Transverse colon (tissue), 4 donors: Measurements from ENCODE around the gene STN1. TPM values are rescaled to one million over a fixed set of nuclear protein-coding genes. Genes with fewer than 3 reads are reported as not detected.

Experiments used
- DNase-seq: peaks from one replicate; pipeline ENCODE4 v3.0.0-alpha.2; 2019
- H3K27ac ChIP-seq, 4 donors: fragments of 200-600 bp; sonication (generic); 2 replicates each; pipeline ENCODE4 v1.5.1; 2016 to 2018; ENCODE audit warnings: inconsistent platforms in 4 of 4
- H3K27me3 ChIP-seq: fragments of 200-600 bp; sonication (generic); 2 replicates; pipeline ENCODE4 v1.5.1; 2017; ENCODE audit warnings: inconsistent platforms
- H3K36me3 ChIP-seq, 4 donors: fragments of 200-600 bp; sonication (generic); 2 replicates each; pipeline ENCODE4 v1.5.1; 2017 to 2019; ENCODE audit warnings: inconsistent platforms in 4 of 4
- H3K4me1 ChIP-seq, 4 donors: fragments of 200-600 bp; sonication (generic); 2 replicates each; pipeline ENCODE4 v1.5.1; 2017 to 2020; ENCODE audit warnings: inconsistent platforms in 4 of 4
- H3K4me3 ChIP-seq, 4 donors: fragments of 200-600 bp; sonication (generic); 1 replicate in 1 of 4; 2 replicates in 3 of 4; pipeline versions ENCODE4 v1.5.1 to v1.6.1; 2017 to 2019; ENCODE audit warnings: inconsistent platforms in 4 of 4
- H3K9me3 ChIP-seq, 2 donors: fragments of 200-600 bp; sonication (generic); 2 replicates each; pipeline ENCODE4 v1.5.1; 2017 to 2019; ENCODE audit warnings: inconsistent platforms in 2 of 2
- CTCF ChIP-seq, 5 experiments: fragments of 200-600 bp in 3 of 5; fragments of 450-650 bp in 2 of 5; sonication (generic) in 3 of 5; IDR thresholded peaks; 1 replicate in 2 of 5; 2 replicates in 3 of 5; pipeline ENCODE4 v1.5.1; 2016 to 2017; ENCODE audit warnings: antibody characterized with exemption in 5 of 5, inconsistent platforms in 3 of 5, mild to moderate bottlenecking in 2 of 5, moderate library complexity in 1 of 5
- EP300 ChIP-seq: sonication (generic); formaldehyde crosslinking; IDR thresholded peaks from one replicate; pipeline ENCODE4 v1.6.1; 2017; ENCODE audit warnings: antibody characterized with exemption, low read depth
- POLR2A ChIP-seq: fragments of 450-650 bp; IDR thresholded peaks from one replicate; pipeline ENCODE4 v1.6.1; 2016; ENCODE audit warnings: antibody characterized with exemption, mild to moderate bottlenecking, moderate library complexity
- POLR2AphosphoS5 ChIP-seq, 3 donors: sonication (generic); formaldehyde crosslinking; IDR thresholded peaks; one replicate each; pipeline ENCODE4 v1.6.1; 2016; ENCODE audit warnings: antibody characterized with exemption in 3 of 3
- WGBS, 2 donors: methylation state at CpG; one replicate each; pipeline ENCODE4 v1.1.5; 2018; ENCODE audit warnings: low coverage in 1 of 2; 5-methylcytosine and 5-hydroxymethylcytosine counted together
- in situ Hi-C, 4 donors: fragments of 200-750 bp; cut with MboI; loops; one replicate each; pipeline versions ENCODE4 v1.15.0 to v1.15.1; 2017; ENCODE audit warnings: low sequenced_read_pairs in 3 of 4, low pct_ligation_motif_present in 1 of 4, low pct_unique_long_range_greater_than_20kb in 1 of 4
- intact Hi-C: fragments of 100-400 bp; cut with DNase I; formaldehyde crosslinking; loops from one replicate; pipeline ENCODE4 v1.15.1; 2023; ENCODE audit warnings: low total_unique reads
- total RNA-seq, 4 donors: library from RNA; depleted of rRNA; stranded (reverse); fragments of >200 nt; gene quantifications; one replicate each; pipeline ENCODE4 v1.1.0, GENCODE V29; 2016

STN1 gene
- total RNA-seq, 4 donors from 2014 or later, result 20.8 to 31.8 (median 26.4) TPM

GRCh38 chr10:103861505-103861904, 56.5 kb downstream of the STN1 start:
- in situ Hi-C loops, result loop anchor here (5.0 to 25.0 kb wide), 5 partner anchors 144 to 274 kb away; no protein-coding TSS in a partner anchor
- 91 to 97% methylated on average over 1 of the region's 1 CpG for WGBS, 2 donors
- intact Hi-C loops, result no loop called here
- Histone ChIP-seq H3K27me3 (no peaks in the 10 kb centered on the region), H3K9me3 (peaks cover 0 to 3% of the 10 kb centered on the region in 2 donors), H3K4me1 (peaks cover 0 to 13% (median 2%) of the 10 kb centered on the region in 4 donors), H3K4me3 (no peak overlapping the region), H3K27ac (no peak overlapping the region), H3K36me3 (no peaks in the 10 kb centered on the region)
- TF ChIP-seq EP300, result no peak
- TF ChIP-seq POLR2AphosphoS5 (IDR thresholded peaks at IDR 0.05), result no peak
- no peak for TF ChIP-seq CTCF (IDR thresholded peaks at IDR 0.05)
- no peak for TF ChIP-seq POLR2A
- DNase-seq, result no peak

- H3K27ac ChIP-seq, result no peak overlapping the region
- WGBS, 2 donors, result 58 to 80% methylated on average over 8 to 15 of the region's 15 CpGs
- no peaks in the 10 kb centered on the region for H3K36me3 ChIP-seq
- H3K27me3 ChIP-seq, result no peaks in the 10 kb centered on the region
- H3K9me3 ChIP-seq, result no peaks in the 10 kb centered on the region
- peaks cover 5 to 28% (median 12%) of the 10 kb centered on the region in 4 donors for H3K4me1 ChIP-seq
- H3K4me3 ChIP-seq, result no peak overlapping the region
- in situ Hi-C loops (loop anchor here (5.0 to 25.0 kb wide), 5 partner anchors 142 to 272 kb away; no protein-coding TSS in a partner anchor), intact Hi-C loops (loop anchor here (1.0 kb wide), 1 partner anchor 147 kb away; no protein-coding TSS in a partner anchor)
- peak; percentile 73 for DNase-seq
- TF ChIP-seq CTCF (IDR thresholded peaks at IDR 0.05) (peak; percentile 70 to 84 (median 74)), POLR2AphosphoS5 (IDR thresholded peaks at IDR 0.05) (no peak)
These were observed 58.6 kb downstream of the STN1 start for GRCh38 chr10:103859161-103860086.

- 79 to 88% methylated on average over 3 to 5 of the region's 5 CpGs for WGBS, 2 donors
- TF ChIP-seq EP300 (no peak), CTCF (IDR thresholded peaks at IDR 0.05) (no peak), POLR2AphosphoS5 (IDR thresholded peaks at IDR 0.05) (no peak), POLR2A (no peak)
- Histone ChIP-seq H3K36me3 (no peaks in the 10 kb centered on the region), H3K27ac (no peak overlapping the region), H3K27me3 (no peaks in the 10 kb centered on the region), H3K4me3 (no peak overlapping the region), H3K4me1 (peaks cover 8 to 38% (median 19%) of the 10 kb centered on the region in 4 donors), H3K9me3 (no peaks in the 10 kb centered on the region)
- in situ Hi-C loops, result loop anchor here in 2 of 4 donors (25.0 kb wide), 2 partner anchors 246 to 271 kb away; no protein-coding TSS in a partner anchor
- no peak for DNase-seq
- intact Hi-C loops, result no loop called here
These were observed 59.6 kb downstream of the STN1 start for GRCh38 chr10:103858360-103858759.

- no peaks in the 10 kb centered on the region for H3K27me3 ChIP-seq
- TF ChIP-seq POLR2AphosphoS5 (IDR thresholded peaks at IDR 0.05), result no peak
- TF ChIP-seq CTCF (IDR thresholded peaks at IDR 0.05), result no peak
- TF ChIP-seq EP300, result no peak
- TF ChIP-seq POLR2A, result no peak
- no peaks in the 10 kb centered on the region for H3K9me3 ChIP-seq
- H3K27ac ChIP-seq, result no peak overlapping the region
- no peak overlapping the region for H3K4me3 ChIP-seq
- no peaks in the 10 kb centered on the region for H3K36me3 ChIP-seq
- peaks cover 17 to 54% (median 34%) of the 10 kb centered on the region in 4 donors for H3K4me1 ChIP-seq
- 84 to 91% methylated on average over 5 of the region's 5 CpGs for WGBS, 2 donors
- intact Hi-C loops (no loop called here), in situ Hi-C loops (loop anchor here in 2 of 4 donors (25.0 kb wide), 2 partner anchors 244 to 269 kb away; no protein-coding TSS in a partner anchor)
- DNase-seq, result no peak
These were observed 61.2 kb downstream of the STN1 start for GRCh38 chr10:103856797-103857170.
